Nephron progenitor cell (in vitro differentiated cells): ENCODE measurements around the gene GABRG3.

Experiments used
- DNase-seq: peaks from one replicate; pipeline ENCODE4 v3.0.0; 2021
- H3K27ac Mint-ChIP-seq: 2 replicates; pipeline ENCODE4 v1.8.0; 2021; ENCODE audit warnings: mild to moderate bottlenecking, moderate library complexity, mixed read lengths
- H3K27me3 Mint-ChIP-seq: 2 replicates; pipeline ENCODE4 v1.8.0; 2021; ENCODE audit warnings: mild to moderate bottlenecking, low read depth, mixed read lengths; ENCODE audit not compliant: poor library complexity
- H3K36me3 Mint-ChIP-seq: 2 replicates; pipeline ENCODE4 v1.8.0; 2021; ENCODE audit warnings: low read depth, mixed read lengths
- H3K4me1 Mint-ChIP-seq: 2 replicates; pipeline ENCODE4 v1.8.0; 2021; ENCODE audit warnings: mixed read lengths
- H3K4me3 Mint-ChIP-seq: 2 replicates; pipeline ENCODE4 v1.8.0; 2021; ENCODE audit warnings: mild to moderate bottlenecking, moderate library complexity, mixed read lengths
- H3K9me3 Mint-ChIP-seq: 2 replicates; pipeline ENCODE4 v1.8.0; 2021; ENCODE audit warnings: mild to moderate bottlenecking, moderate library complexity, mixed read lengths
- CTCF ChIP-seq: fragments of 200-600 bp; sonication (generic); IDR thresholded peaks from 2 replicates; pipeline ENCODE4 v1.5.0; 2021; ENCODE audit warnings: antibody characterized with exemption

The GABRG3 gene

GRCh38 chr15:27134481-27134880 lies 163.5 kb downstream of the GABRG3 start:
- Mint-ChIP-seq H3K4me3 (no peak overlapping the region), H3K27ac (no peak overlapping the region), H3K27me3 (peaks cover 10% of the 10 kb centered on the region), H3K4me1 (peaks cover 14% of the 10 kb centered on the region), H3K36me3 (no peaks in the 10 kb centered on the region), H3K9me3 (peaks cover 13% of the 10 kb centered on the region)
- TF ChIP-seq CTCF, result no peak
- no peak for DNase-seq

GRCh38 chr15:27135151-27135550 lies 164.2 kb downstream of the GABRG3 start:
- DNase-seq, result no peak

GRCh38 chr15:27137127-27137526 lies 166.1 kb downstream of the GABRG3 start:
- no peak for TF ChIP-seq CTCF
- Mint-ChIP-seq H3K4me1 (peaks cover 14% of the 10 kb centered on the region), H3K27me3 (peaks cover 10% of the 10 kb centered on the region)

More at GRCh38 chr15:27135151-27135550, 164.2 kb downstream of the GABRG3 start:
- no peaks in the 10 kb centered on the region for H3K36me3 Mint-ChIP-seq
- H3K9me3 Mint-ChIP-seq, result peaks cover 9% of the 10 kb centered on the region
- H3K27me3 Mint-ChIP-seq, result peaks cover 10% of the 10 kb centered on the region
- H3K4me3 Mint-ChIP-seq, result no peak overlapping the region
- no peak for TF ChIP-seq CTCF
- peaks cover 14% of the 10 kb centered on the region for H3K4me1 Mint-ChIP-seq
- no peak overlapping the region for H3K27ac Mint-ChIP-seq

GRCh38 chr15:27165590-27165989 lies 194.6 kb downstream of the GABRG3 start:
- peaks cover 6% of the 10 kb centered on the region for H3K9me3 Mint-ChIP-seq
- no peak overlapping the region for H3K27ac Mint-ChIP-seq
- no peak for TF ChIP-seq CTCF
- H3K4me1 Mint-ChIP-seq, result peaks cover 7% of the 10 kb centered on the region
- no peak for DNase-seq
- peaks cover 12% of the 10 kb centered on the region for H3K27me3 Mint-ChIP-seq
- no peak overlapping the region for H3K4me3 Mint-ChIP-seq
- H3K36me3 Mint-ChIP-seq, result no peaks in the 10 kb centered on the region

More at GRCh38 chr15:27137127-27137526, 166.1 kb downstream of the GABRG3 start:
- no peak overlapping the region for H3K4me3 Mint-ChIP-seq
- DNase-seq, result no peak
- H3K9me3 Mint-ChIP-seq, result peaks cover 2% of the 10 kb centered on the region
- no peaks in the 10 kb centered on the region for H3K36me3 Mint-ChIP-seq
- no peak overlapping the region for H3K27ac Mint-ChIP-seq

GRCh38 chr15:27166917-27167316 lies 195.9 kb downstream of the GABRG3 start:
- DNase-seq, result no peak
- no peak for TF ChIP-seq CTCF
- no peaks in the 10 kb centered on the region for H3K36me3 Mint-ChIP-seq
- peaks cover 6% of the 10 kb centered on the region for H3K9me3 Mint-ChIP-seq
- H3K27ac Mint-ChIP-seq, result peak overlapping the region; percentile 34
- no peak overlapping the region for H3K4me3 Mint-ChIP-seq
- peaks cover 7% of the 10 kb centered on the region for H3K4me1 Mint-ChIP-seq
- peaks cover 13% of the 10 kb centered on the region for H3K27me3 Mint-ChIP-seq

GRCh38 chr15:27167738-27168137 lies 196.8 kb downstream of the GABRG3 start:
- TF ChIP-seq CTCF, result no peak
- Mint-ChIP-seq H3K9me3 (no peaks in the 10 kb centered on the region), H3K36me3 (no peaks in the 10 kb centered on the region), H3K27me3 (peaks cover 18% of the 10 kb centered on the region), H3K27ac (no peak overlapping the region), H3K4me3 (no peak overlapping the region), H3K4me1 (peaks cover 7% of the 10 kb centered on the region)
- DNase-seq, result no peak
